22Rv1 (cell line): ENCODE data around the gene ANKRD55.

Experiments used
- ZFX ChIP-seq: fragments of 450-650 bp; IDR thresholded peaks from 2 replicates; pipeline ENCODE4 v1.6.1; 2017; ENCODE audit warnings: antibody characterized with exemption, borderline replicate concordance
- TF ChIP-seq, protein P1 (sequence below): fragments of 450-650 bp; IDR thresholded peaks from 2 replicates; pipeline ENCODE4 v1.5.1; 2017; ENCODE audit warnings: mild to moderate bottlenecking

DNA sequence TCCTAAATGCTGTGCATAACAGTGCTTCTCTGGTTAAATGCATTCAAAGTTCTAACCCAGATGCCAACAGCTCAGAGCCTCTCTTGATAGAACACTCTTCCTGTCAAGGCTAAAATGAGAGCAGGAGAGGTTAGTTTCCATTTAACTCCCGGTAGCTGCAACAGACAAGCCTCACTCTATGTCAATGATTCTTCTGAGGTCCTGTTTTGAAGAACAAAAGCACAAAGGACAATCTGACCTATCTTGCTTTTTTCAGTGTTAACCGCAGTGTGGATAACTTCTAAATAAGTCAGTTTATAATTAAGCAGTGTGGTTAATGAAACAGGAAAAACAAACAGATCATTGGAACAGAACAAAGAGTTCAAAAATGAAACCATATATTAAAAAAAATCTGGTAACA lies 80.7 kb downstream of the ANKRD55 start:
- TF ChIP-seq, protein P1, sequence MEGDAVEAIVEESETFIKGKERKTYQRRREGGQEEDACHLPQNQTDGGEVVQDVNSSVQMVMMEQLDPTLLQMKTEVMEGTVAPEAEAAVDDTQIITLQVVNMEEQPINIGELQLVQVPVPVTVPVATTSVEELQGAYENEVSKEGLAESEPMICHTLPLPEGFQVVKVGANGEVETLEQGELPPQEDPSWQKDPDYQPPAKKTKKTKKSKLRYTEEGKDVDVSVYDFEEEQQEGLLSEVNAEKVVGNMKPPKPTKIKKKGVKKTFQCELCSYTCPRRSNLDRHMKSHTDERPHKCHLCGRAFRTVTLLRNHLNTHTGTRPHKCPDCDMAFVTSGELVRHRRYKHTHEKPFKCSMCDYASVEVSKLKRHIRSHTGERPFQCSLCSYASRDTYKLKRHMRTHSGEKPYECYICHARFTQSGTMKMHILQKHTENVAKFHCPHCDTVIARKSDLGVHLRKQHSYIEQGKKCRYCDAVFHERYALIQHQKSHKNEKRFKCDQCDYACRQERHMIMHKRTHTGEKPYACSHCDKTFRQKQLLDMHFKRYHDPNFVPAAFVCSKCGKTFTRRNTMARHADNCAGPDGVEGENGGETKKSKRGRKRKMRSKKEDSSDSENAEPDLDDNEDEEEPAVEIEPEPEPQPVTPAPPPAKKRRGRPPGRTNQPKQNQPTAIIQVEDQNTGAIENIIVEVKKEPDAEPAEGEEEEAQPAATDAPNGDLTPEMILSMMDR: no peak
- TF ChIP-seq ZFX: no peak
